HEK293 (cell line): ENCODE results near the gene MAPKAP1.

Experiments used
- CTCF ChIA-PET: fragments of 350-600 bp; formaldehyde crosslinking; extraction: SDS; loops from one replicate; lab custom pipeline; 2021; ENCODE audit warnings: antibody characterized with exemption; lab: Yijun Ruan, JAX
- POLR2A ChIA-PET: fragments of 300-600 bp; formaldehyde crosslinking; extraction: SDS; loops from one replicate; lab custom pipeline; 2020; ENCODE audit warnings: antibody characterized with exemption, inconsistent platforms; lab: Yijun Ruan, JAX
- H3K27ac ChIP-seq: fragments of 200-500 bp; sonication (Bioruptor generic); 2 replicates; pipeline ENCODE4 v1.5.1; 2014; ENCODE audit warnings: low read depth, low read length, control low read depth, inconsistent platforms; ENCODE audit errors: extremely low read depth
- H3K36me3 ChIP-seq, 2 experiments: fragments of 200-500 bp in 1 of 2; sonication (Bioruptor generic) in 1 of 2; 1 replicate in 1 of 2; 2 replicates in 1 of 2; pipeline ENCODE4 v1.5.1; 2014 to 2017; ENCODE audit warnings: inconsistent platforms in 2 of 2, low read length in 2 of 2; ENCODE audit not compliant: control insufficient read depth in 2 of 2, insufficient read depth in 1 of 2
- H3K4me1 ChIP-seq: fragments of 200-500 bp; sonication (Bioruptor generic); 2 replicates; pipeline ENCODE4 v1.5.1; 2014; ENCODE audit warnings: mild to moderate bottlenecking, low read length, inconsistent platforms; ENCODE audit not compliant: control insufficient read depth, insufficient read depth
- H3K4me3 ChIP-seq: 2 replicates; pipeline ENCODE4 v1.5.1; 2011; ENCODE audit warnings: low read depth, mild to moderate bottlenecking, control low read depth, low read length, moderate library complexity
- H3K9me3 ChIP-seq: fragments of 200-500 bp; sonication (Bioruptor generic); 2 replicates; pipeline ENCODE4 v1.5.1; 2014; ENCODE audit warnings: low read depth, low read length, inconsistent platforms; ENCODE audit not compliant: control insufficient read depth, insufficient read depth
- BCL11A ChIP-seq: fragments of 450-650 bp; formaldehyde crosslinking; IDR thresholded peaks from 2 replicates; pipeline ENCODE4 v1.5.1; 2016; ENCODE audit warnings: low read depth, missing biosample characterization, missing genetic modification characterization
- BCL11B ChIP-seq: fragments of 450-650 bp; formaldehyde crosslinking; IDR thresholded peaks from 2 replicates; pipeline ENCODE4 v1.5.1; 2016; ENCODE audit warnings: low read depth, missing biosample characterization, missing genetic modification characterization
- EGR2 ChIP-seq: fragments of 450-650 bp; formaldehyde crosslinking; IDR thresholded peaks from 2 replicates; pipeline ENCODE4 v1.5.1; 2016; ENCODE audit warnings: low read depth, missing biosample characterization, missing genetic modification characterization
- FEZF1 ChIP-seq: fragments of 450-650 bp; formaldehyde crosslinking; IDR thresholded peaks from 2 replicates; pipeline ENCODE4 v1.5.1; 2016; ENCODE audit warnings: missing biosample characterization, missing genetic modification characterization
- GLIS1 ChIP-seq: fragments of 450-650 bp; formaldehyde crosslinking; IDR thresholded peaks from 2 replicates; pipeline ENCODE4 v1.5.1; 2016; ENCODE audit warnings: missing biosample characterization, missing genetic modification characterization
- HOXD13 ChIP-seq: sonication (generic); formaldehyde crosslinking; IDR thresholded peaks from 2 replicates; pipeline ENCODE4 v1.8.0; 2022; ENCODE audit warnings: missing genetic modification reagents, borderline replicate concordance
- MEIS1 ChIP-seq: sonication (generic); formaldehyde crosslinking; IDR thresholded peaks from 2 replicates; pipeline ENCODE4 v1.8.1; 2022; ENCODE audit warnings: missing genetic modification reagents, mild to moderate bottlenecking, borderline replicate concordance
- MZF1 ChIP-seq: fragments of 450-650 bp; formaldehyde crosslinking; IDR thresholded peaks from 2 replicates; pipeline ENCODE4 v1.5.1; 2017; ENCODE audit warnings: missing biosample characterization, missing genetic modification characterization, borderline replicate concordance
- PRDM1 ChIP-seq: fragments of 450-650 bp; formaldehyde crosslinking; IDR thresholded peaks from 2 replicates; pipeline ENCODE4; 2016; ENCODE audit warnings: missing biosample characterization, missing genetic modification characterization
- SCRT2 ChIP-seq: fragments of 450-650 bp; formaldehyde crosslinking; IDR thresholded peaks from 2 replicates; pipeline ENCODE4 v1.5.1; 2016; ENCODE audit warnings: missing biosample characterization, missing genetic modification characterization
- SP3 ChIP-seq: fragments of 450-650 bp; formaldehyde crosslinking; IDR thresholded peaks from 2 replicates; pipeline ENCODE4 v1.5.1; 2016; ENCODE audit warnings: missing biosample characterization, missing genetic modification characterization
- TRIM28 ChIP-seq: IDR thresholded peaks from 2 replicates; pipeline ENCODE4 v1.6.1; 2011; ENCODE audit warnings: low read length, control low read depth, borderline replicate concordance
- ZNF132 ChIP-seq: fragments of 450-650 bp; formaldehyde crosslinking; IDR thresholded peaks from 2 replicates; pipeline ENCODE4 v1.5.1; 2017; ENCODE audit warnings: missing biosample characterization, missing genetic modification characterization, borderline replicate concordance
- ZNF140 ChIP-seq: fragments of 450-650 bp; formaldehyde crosslinking; IDR thresholded peaks from 2 replicates; pipeline ENCODE4 v1.5.1; 2016; ENCODE audit warnings: missing biosample characterization, missing genetic modification characterization
- ZNF157 ChIP-seq: fragments of 450-650 bp; formaldehyde crosslinking; IDR thresholded peaks from 2 replicates; pipeline ENCODE4 v1.5.1; 2016; ENCODE audit warnings: missing biosample characterization, missing genetic modification characterization
- ZNF24 ChIP-seq: fragments of 450-650 bp; formaldehyde crosslinking; IDR thresholded peaks from 2 replicates; pipeline ENCODE4 v1.5.1; 2016; ENCODE audit warnings: missing biosample characterization, missing genetic modification characterization
- ZNF311 ChIP-seq: fragments of 450-650 bp; formaldehyde crosslinking; IDR thresholded peaks from 2 replicates; pipeline ENCODE4 v1.5.1; 2017; ENCODE audit warnings: missing biosample characterization, missing genetic modification characterization, borderline replicate concordance
- ZNF48 ChIP-seq: fragments of 450-650 bp; formaldehyde crosslinking; IDR thresholded peaks from 2 replicates; pipeline ENCODE4 v1.5.1; 2016; ENCODE audit warnings: missing biosample characterization, missing genetic modification characterization
- ZNF544 ChIP-seq: fragments of 450-650 bp; formaldehyde crosslinking; IDR thresholded peaks from 2 replicates; pipeline ENCODE4 v1.5.0; 2017; ENCODE audit warnings: missing biosample characterization, missing genetic modification characterization
- ZNF585B ChIP-seq: fragments of 450-650 bp; formaldehyde crosslinking; IDR thresholded peaks from 2 replicates; pipeline ENCODE4 v1.5.1; 2016; ENCODE audit warnings: missing biosample characterization, missing genetic modification characterization
- ZNF600 ChIP-seq: fragments of 450-650 bp; formaldehyde crosslinking; IDR thresholded peaks from 2 replicates; pipeline ENCODE4 v1.5.1; 2016; ENCODE audit warnings: missing biosample characterization, missing genetic modification characterization
- ZNF610 ChIP-seq: fragments of 450-650 bp; formaldehyde crosslinking; IDR thresholded peaks from 2 replicates; pipeline ENCODE4 v1.5.1; 2016; ENCODE audit warnings: missing biosample characterization, missing genetic modification characterization, borderline replicate concordance
- ZNF76 ChIP-seq: fragments of 450-650 bp; formaldehyde crosslinking; IDR thresholded peaks from 2 replicates; pipeline ENCODE4; 2016; ENCODE audit warnings: low read depth, missing biosample characterization, missing genetic modification characterization, borderline replicate concordance
- TF ChIP-seq, protein P1 (sequence below): fragments of 450-650 bp; formaldehyde crosslinking; IDR thresholded peaks from 2 replicates; pipeline ENCODE4 v1.5.1; 2017; ENCODE audit warnings: missing biosample characterization, missing genetic modification characterization
- TF ChIP-seq, protein P2 (sequence below): fragments of 450-650 bp; formaldehyde crosslinking; IDR thresholded peaks from 2 replicates; pipeline ENCODE4 v1.5.1; 2016; ENCODE audit warnings: missing biosample characterization, missing genetic modification characterization
- TF ChIP-seq, protein P3 (sequence below): fragments of 450-650 bp; formaldehyde crosslinking; IDR thresholded peaks from 2 replicates; pipeline ENCODE4 v1.5.1; 2016; ENCODE audit warnings: missing biosample characterization, missing genetic modification characterization, borderline replicate concordance

The MAPKAP1 gene

DNA sequence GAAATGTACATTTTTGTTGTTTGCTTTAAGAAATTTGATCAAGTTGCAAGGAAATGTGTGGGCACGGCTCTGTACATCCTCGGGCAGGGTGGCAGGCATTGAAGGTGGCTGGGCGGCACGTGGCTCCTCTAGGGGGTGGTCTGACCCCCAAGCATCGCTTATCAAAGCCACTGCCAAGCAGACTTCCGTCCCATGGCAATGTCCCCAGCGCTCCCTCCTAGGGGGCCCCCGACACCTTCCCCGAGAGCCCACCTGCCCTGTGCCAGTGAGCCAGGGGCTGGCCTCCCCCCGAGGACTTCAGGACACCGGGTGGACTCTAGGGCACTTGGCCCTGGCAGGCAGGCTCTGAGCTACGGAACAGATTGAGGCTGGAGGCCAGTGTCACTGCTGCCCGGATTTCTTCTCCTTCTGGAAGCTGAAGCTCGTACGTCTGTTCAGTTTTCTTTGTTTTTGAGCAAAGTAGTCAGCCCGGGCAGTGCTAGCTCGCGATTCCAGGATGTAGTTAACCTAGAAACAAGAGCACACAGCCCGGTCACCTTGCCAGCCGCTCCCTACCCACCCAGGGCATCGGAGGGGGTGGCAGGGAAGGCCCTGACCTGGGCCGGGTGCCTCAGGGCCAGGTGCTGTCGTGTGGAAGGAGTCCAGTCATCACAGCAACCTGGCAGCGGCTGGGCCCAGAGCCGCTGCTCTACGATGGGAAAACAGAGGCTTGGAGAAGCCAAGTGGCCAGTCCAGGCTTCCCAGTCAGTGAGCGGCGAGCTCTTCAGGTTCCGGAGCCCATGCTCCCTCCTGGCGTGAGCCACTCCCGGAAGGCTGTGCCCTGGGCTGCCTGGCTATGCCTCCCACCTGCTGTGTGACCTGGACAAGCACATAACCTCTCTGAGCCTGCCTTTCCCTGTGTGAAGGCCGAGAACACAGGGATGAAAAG, 268.2 kb downstream of the MAPKAP1 start:
- peaks cover 0 to 21% of the 10 kb centered on the region in 2 experiments; a peak in 1 of 3 replicates for H3K36me3 ChIP-seq
- H3K27ac ChIP-seq = no peak overlapping the region
- ChIA-PET POLR2A (no interaction called here), CTCF (interaction anchor here (0.5 to 0.7 kb wide), 4 partner anchors 24 to 777 kb away, joined by 3 read pairs; no protein-coding TSS in a partner anchor)
- no peak for TF ChIP-seq GLIS1 (tag by site-specific recombination)
- no peaks in the 10 kb centered on the region for H3K9me3 ChIP-seq
- H3K4me3 ChIP-seq = no peak overlapping the region
- no peaks in the 10 kb centered on the region for H3K4me1 ChIP-seq

DNA sequence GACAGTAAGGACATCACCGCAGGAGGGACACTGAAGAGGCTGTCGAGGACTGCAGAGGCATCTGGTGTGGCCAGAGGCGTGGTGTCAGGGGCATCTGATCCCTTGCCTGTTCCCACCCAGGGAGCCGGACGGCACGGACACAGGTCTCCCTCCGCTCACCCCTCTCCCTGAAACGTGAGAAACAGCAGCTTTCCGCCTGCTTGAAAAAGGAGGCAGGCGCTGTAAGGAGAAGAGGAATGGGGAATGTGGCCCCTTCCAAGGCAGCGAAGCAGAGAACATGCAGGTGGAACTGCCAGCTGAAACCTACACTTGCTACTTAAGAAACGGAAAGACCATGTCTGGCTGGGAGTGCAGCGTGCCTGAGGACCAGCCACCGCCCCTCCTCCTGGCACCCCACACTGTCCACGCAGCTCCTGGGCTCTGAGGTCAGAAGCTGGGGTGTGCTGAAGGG, 269.2 kb downstream of the MAPKAP1 start:
- TF ChIP-seq, protein P1, sequence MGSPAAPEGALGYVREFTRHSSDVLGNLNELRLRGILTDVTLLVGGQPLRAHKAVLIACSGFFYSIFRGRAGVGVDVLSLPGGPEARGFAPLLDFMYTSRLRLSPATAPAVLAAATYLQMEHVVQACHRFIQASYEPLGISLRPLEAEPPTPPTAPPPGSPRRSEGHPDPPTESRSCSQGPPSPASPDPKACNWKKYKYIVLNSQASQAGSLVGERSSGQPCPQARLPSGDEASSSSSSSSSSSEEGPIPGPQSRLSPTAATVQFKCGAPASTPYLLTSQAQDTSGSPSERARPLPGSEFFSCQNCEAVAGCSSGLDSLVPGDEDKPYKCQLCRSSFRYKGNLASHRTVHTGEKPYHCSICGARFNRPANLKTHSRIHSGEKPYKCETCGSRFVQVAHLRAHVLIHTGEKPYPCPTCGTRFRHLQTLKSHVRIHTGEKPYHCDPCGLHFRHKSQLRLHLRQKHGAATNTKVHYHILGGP = no peak
- TF ChIP-seq ZNF600 (tag by site-specific recombination) (no peak), ZNF24 (no peak), ZNF140 (no peak), GLIS1 (tag by site-specific recombination) (no peak), ZNF48 (tag by site-specific recombination) (no peak), FEZF1 (tag by site-specific recombination) (no peak), ZNF544 (tag by site-specific recombination) (no peak), SP3 (no peak), ZNF157 (no peak), BCL11B (tag by site-specific recombination) (no peak), TRIM28 (no peak), HOXD13 (no peak), PRDM1 (tag by site-specific recombination) (no peak), BCL11A (tag by site-specific recombination) (no peak), SCRT2 (tag by site-specific recombination) (no peak), MEIS1 (CRISPR knock-in tag) (no peak), ZNF76 (no peak)
- peaks cover 0 to 19% of the 10 kb centered on the region in 2 experiments; a peak in 1 of 3 replicates for H3K36me3 ChIP-seq
- H3K27ac ChIP-seq = no peak overlapping the region
- H3K9me3 ChIP-seq = no peaks in the 10 kb centered on the region
- H3K4me3 ChIP-seq = no peak overlapping the region
- POLR2A ChIA-PET = no interaction called here
- CTCF ChIA-PET = interaction anchor here (0.6 kb wide), 1 partner anchor 23 kb away, joined by 3 read pairs; no protein-coding TSS in a partner anchor
- H3K4me1 ChIP-seq = no peaks in the 10 kb centered on the region

DNA sequence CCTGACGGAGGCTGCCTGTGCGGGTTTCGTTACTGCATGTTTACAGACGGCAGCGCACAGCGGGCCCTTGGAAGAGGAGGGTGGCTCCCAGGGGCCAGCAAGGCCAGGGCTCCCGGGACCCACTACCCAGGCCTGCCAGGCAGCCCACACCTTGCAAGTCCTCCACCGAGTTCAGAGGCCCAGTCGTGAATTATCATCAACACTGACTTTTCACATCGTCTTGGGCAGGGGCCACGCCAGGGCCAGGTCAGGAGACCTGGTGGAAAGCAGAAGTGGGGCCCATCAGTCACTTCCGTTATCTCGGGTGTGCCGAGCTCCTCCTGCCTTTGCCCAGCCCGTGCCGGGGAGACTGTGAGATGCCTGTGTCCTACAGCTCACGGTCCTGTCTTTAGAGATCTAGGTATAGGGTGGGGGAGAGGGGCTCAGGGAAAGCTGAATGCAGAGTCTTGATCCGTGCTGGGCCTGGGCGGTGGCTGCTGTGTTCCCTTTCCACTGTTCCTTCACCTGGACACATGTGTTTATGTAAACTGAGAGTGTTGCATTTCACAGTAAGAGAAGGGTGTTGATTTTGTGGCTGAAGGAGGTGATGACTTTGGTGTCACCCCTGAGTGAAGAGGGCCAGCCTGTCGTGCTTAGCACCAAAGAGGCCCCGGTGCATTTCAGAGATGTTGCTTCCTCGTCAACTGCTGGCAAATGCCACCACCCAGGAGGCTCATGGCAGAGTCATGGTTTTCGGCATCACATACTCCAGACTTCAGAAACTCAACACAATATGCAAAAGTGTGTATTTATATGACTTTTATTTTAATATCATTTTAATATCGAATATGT, 270.2 kb downstream of the MAPKAP1 start:
- ChIA-PET POLR2A (no interaction called here), CTCF (interaction anchor here (0.6 to 1.0 kb wide), 2 partner anchors 9 to 29 kb away, joined by 3 read pairs; no protein-coding TSS in a partner anchor)
- no peak overlapping the region for H3K27ac ChIP-seq
- no peaks in the 10 kb centered on the region for H3K9me3 ChIP-seq
- H3K4me1 ChIP-seq = no peaks in the 10 kb centered on the region
- H3K36me3 ChIP-seq = peaks cover 0 to 19% of the 10 kb centered on the region in 2 experiments; a peak in 1 of 3 replicates
- no peak overlapping the region for H3K4me3 ChIP-seq
- TF ChIP-seq ZNF132 (tag by site-specific recombination) (no peak), ZNF311 (tag by site-specific recombination) (no peak), EGR2 (tag by site-specific recombination) (no peak), MZF1 (tag by site-specific recombination) (no peak), ZNF610 (tag by site-specific recombination) (no peak), ZNF585B (tag by site-specific recombination) (no peak)
- TF ChIP-seq, protein P2, sequence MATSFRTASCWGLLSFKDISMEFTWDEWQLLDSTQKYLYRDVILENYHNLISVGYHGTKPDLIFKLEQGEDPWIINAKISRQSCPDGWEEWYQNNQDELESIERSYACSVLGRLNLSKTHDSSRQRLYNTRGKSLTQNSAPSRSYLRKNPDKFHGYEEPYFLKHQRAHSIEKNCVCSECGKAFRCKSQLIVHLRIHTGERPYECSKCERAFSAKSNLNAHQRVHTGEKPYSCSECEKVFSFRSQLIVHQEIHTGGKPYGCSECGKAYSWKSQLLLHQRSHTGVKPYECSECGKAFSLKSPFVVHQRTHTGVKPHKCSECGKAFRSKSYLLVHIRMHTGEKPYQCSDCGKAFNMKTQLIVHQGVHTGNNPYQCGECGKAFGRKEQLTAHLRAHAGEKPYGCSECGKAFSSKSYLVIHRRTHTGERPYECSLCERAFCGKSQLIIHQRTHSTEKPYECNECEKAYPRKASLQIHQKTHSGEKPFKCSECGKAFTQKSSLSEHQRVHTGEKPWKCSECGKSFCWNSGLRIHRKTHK = no peak
- TF ChIP-seq, protein P3, sequence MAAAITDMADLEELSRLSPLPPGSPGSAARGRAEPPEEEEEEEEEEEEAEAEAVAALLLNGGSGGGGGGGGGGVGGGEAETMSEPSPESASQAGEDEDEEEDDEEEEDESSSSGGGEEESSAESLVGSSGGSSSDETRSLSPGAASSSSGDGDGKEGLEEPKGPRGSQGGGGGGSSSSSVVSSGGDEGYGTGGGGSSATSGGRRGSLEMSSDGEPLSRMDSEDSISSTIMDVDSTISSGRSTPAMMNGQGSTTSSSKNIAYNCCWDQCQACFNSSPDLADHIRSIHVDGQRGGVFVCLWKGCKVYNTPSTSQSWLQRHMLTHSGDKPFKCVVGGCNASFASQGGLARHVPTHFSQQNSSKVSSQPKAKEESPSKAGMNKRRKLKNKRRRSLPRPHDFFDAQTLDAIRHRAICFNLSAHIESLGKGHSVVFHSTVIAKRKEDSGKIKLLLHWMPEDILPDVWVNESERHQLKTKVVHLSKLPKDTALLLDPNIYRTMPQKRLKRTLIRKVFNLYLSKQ (tag by site-specific recombination) = no peak
